T-helper 2 cell treated with Interferon-gamma antibody and Interleukin-4, amounts not matched to agents 100 ng/mL and 5 ng/mL, for 36 hours (primary cell): ENCODE results near the gene PTCD1. TPM values are rescaled to one million over a fixed set of nuclear protein-coding genes. Genes with fewer than 3 reads are reported as not detected.

Source experiments
- intact Hi-C: fragments of 100-400 bp; cut with micrococcal nuclease; formaldehyde crosslinking; loops from one replicate; pipeline ENCODE4 v1.15.1; 2023
- total RNA-seq: library from RNA; stranded (reverse); gene quantifications from 2 replicates; pipeline ENCODE4 v1.2.3, GENCODE V29; 2022

PTCD1 gene
- total RNA-seq, 1 donor from 2014 or later: 11.7 TPM

DNA sequence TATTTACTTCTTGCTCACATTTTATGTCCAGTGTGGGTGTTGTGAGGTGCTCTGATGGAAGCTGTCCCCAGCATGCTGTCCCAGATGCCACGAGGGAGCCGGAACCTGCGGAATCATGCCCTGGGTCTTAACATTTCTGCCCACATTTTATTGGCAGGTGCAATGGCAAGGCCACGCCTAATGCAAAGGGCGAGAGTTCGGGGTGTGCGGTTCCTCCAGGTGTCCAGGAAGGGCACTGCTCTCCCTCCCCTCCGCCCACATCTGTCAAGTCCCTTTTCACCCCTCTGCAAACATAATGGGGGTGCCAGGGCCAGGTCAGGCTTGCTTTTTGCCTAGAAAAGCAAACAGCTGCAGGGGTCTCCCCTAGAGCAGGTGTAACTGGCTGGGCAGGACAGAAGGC lies 46.6 kb downstream of the PTCD1 start:
- intact Hi-C loops: loop anchor here (2.0 kb wide), 2 partner anchors 17 kb away; partner anchors contain the start of genes ARPC1B, BUD31 and PDAP1

GRCh38 chr7:99390941-99391602 lies 47.5 kb downstream of the PTCD1 start:
- intact Hi-C loops: no loop called here

GRCh38 chr7:99389772-99390171 lies 48.8 kb downstream of the PTCD1 start:
- intact Hi-C loops: no loop called here

GRCh38 chr7:99387912-99388311 lies 50.7 kb downstream of the PTCD1 start:
- intact Hi-C loops: loop anchor here (1.0 kb wide), 1 partner anchor 23 kb away; no protein-coding TSS in a partner anchor

DNA sequence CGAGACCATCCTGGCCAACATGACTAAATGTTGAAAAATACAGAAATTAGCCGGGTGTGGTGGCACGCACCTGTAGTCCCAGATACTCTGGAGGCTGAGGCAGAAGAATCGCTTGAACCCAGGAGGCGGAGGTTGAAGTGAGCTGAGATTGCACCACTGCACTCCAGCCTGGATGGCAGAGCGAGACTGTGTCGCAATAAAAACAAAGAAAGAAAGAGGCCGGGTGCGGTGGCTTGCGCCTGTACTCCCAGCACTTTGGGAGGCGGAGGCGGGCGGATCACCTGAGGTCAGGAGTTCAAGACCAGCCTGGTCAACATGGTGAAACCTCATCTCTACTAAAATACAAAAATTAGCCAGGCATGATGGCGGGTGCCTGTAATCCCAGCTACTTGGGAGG lies 51.4 kb downstream of the PTCD1 start:
- intact Hi-C loops: loop anchor here (1.0 kb wide), 1 partner anchor 22 kb away; no protein-coding TSS in a partner anchor

DNA sequence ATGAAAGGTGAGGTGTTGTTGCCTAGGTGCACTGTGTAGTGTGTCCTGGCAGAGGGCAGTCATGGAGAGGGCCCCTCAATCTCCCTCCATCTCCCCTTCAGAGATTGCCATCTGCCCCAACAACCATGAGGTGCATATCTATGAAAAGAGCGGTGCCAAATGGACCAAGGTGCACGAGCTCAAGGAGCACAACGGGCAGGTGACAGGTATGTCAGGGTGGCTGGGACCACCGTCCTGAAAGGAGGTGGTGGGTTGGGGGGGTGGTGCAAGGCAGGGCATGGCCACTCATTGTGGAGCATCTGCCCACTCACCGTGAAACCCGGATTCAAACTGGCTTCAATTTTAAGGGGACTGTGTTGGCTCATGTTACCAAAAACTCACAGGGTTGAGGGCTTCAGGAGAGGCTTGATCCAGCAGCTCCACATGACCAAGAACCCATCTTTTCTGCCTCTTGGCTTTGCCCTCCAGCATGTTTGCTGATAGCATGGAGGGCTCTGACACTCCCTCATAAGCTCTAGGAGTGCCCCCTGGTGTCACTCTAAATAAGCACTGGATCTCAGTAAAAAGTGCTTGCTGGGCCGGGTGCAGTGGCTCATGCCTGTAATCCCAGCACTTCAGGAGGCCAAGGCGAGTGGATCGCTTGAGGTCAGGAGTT lies 51.9 kb downstream of the PTCD1 start:
- intact Hi-C loops: loop anchor here (1.0 kb wide), 1 partner anchor 21 kb away; no protein-coding TSS in a partner anchor

GRCh38 chr7:99385564-99385963 lies 53.0 kb downstream of the PTCD1 start:
- intact Hi-C loops: no loop called here

- intact Hi-C loops: no loop called here
These were observed 54.1 kb downstream of the PTCD1 start for GRCh38 chr7:99384523-99384922.

DNA sequence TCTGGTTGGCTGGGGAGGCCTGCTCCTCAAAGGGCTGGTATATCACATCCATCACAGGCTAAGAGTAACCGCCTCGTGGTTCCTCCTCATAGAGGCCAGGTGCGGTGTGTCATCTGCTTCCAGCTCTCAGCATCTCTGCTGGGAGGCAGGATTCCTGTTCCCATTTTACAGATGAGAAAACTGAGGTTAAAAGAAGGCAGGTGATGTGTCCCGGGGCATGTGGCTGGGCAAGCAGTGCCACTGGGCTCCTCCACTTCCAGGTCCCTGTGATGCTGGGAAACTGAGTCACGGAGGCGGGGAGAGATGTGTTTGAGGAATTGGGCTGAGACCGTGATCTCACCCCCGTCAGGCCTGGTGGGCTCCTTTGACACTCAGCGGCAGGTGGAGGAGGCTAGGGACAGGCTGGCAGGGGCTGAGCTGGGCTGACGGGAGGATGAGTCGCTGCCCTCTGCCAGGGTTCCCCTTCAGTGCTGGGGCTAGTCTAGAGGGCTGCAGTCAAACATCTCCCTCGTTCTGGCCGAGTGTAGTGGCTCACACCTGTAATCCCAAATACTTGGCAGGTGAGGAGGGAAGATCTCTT lies 54.7 kb downstream of the PTCD1 start:
- intact Hi-C loops: no loop called here

GRCh38 chr7:99383203-99383602 lies 55.4 kb downstream of the PTCD1 start:
- intact Hi-C loops: no loop called here

GRCh38 chr7:99381664-99382075 lies 56.9 kb downstream of the PTCD1 start:
- intact Hi-C loops: loop anchor here (1.0 kb wide), 1 partner anchor 27 kb away; the partner anchor contains the start of genes BUD31 and PDAP1

GRCh38 chr7:99380823-99381663 lies 57.6 kb downstream of the PTCD1 start:
- intact Hi-C loops: loop anchor here (1.0 kb wide), 1 partner anchor 27 kb away; the partner anchor contains the start of genes BUD31 and PDAP1

- intact Hi-C loops: no loop called here
These were observed 58.4 kb downstream of the PTCD1 start for GRCh38 chr7:99380032-99380822.

GRCh38 chr7:99379693-99380031 lies 58.9 kb downstream of the PTCD1 start:
- intact Hi-C loops: loop anchor here (5.0 kb wide), 1 partner anchor 93 kb away; the partner anchor contains the start of gene ZNF789

DNA sequence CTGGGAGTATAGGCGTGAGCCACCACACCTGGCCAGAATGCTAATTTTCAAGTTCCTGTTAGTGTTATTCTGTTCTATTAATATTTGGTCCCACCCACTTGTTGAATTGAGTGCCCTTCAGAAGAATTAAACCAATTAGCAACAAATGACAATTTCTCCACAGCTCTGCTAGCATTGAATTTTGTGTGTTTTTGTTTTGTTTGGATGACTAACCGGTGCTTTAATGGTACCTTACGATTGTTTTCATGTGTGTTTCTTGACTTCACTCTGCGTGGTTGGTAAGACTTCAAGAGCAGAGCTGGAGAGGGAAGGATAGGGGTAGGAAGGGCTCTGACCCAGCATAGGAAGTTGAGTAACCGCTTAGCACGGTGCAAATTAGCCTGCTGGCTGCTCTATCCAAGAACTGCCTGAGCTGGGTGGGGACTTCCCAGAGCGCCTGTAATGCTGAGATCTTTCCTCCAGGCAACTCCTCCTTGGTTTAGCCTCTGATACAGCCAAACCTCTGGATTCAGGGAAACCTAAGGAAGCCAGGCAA lies 59.5 kb downstream of the PTCD1 start:
- intact Hi-C loops: loop anchor here (5.0 kb wide), 1 partner anchor 93 kb away; the partner anchor contains the start of gene ZNF789

DNA sequence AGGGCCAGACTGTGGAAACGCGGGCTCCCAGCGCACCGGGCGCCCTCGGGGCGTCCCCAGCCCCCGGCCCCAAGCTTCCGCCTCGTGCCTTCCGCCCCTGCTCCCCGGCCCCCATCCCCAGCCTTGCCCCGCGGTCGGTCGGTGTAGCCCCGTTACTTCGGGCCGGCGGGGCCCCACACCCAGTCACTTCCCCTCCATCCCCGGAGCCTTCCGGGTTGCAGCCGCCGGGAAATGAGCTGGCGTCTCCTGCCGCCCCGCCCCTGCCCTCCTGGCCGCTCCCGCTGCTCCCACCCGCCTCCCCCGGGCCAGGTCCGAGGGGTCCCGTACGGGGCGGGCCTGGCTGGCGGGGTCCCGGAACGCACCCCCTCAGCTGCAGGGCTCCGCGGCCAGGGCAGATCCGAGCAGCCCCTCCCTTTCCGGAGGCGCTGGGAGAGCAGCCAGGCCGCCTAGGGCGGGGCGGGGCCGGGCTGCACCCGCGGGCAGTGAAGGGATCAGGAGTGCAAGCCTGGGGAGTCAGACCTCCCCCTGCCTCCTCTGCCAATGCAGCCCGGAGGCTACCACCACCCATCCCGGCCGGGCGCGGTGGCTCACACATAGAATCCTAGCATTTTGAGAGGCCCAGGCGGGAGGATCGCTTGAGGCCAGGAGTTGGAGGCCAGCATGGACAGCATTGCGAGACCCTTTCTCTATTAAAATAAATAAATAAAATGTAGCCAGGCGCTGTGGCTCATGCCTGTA lies 63.4 kb downstream of the PTCD1 start:
- intact Hi-C loops: loop anchor here (2.0 to 5.0 kb wide), 4 partner anchors 18 to 97 kb away; partner anchors contain the start of genes CPSF4, PTCD1 and ZNF789

- intact Hi-C loops: loop anchor here (1.0 to 5.0 kb wide), 5 partner anchors 18 to 98 kb away; partner anchors contain the start of genes BUD31, CPSF4, PDAP1 and PTCD1
These were observed 64.2 kb downstream of the PTCD1 start, which contains the start of gene ARPC1B for GRCh38 chr7:99374111-99375064. ARPC1B (plus strand) TSS chr7:99374730; CDS start chr7:99385715, 10,985 bp downstream.
